Stomach (tissue), 4 donors: ENCODE results near the gene IGDCC3.

Experiments used
- POLR2A ChIP-seq, 4 donors: fragments of 450-650 bp; IDR thresholded peaks; one replicate each; pipeline ENCODE4 v1.6.1; 2016; ENCODE audit warnings: antibody characterized with exemption in 4 of 4, control low read depth in 2 of 4, mild to moderate bottlenecking in 1 of 4, moderate library complexity in 1 of 4
- TF ChIP-seq, protein P1 (sequence below), 7 experiments: fragments of 450-650 bp in 4 of 7; fragments of 200-600 bp in 3 of 7; sonication (generic) in 3 of 7; IDR thresholded peaks; one replicate each; pipeline ENCODE4 v1.5.1; 2016 to 2019; ENCODE audit warnings: antibody characterized with exemption in 7 of 7, control low read depth in 2 of 7, mild to moderate bottlenecking in 1 of 7

DNA sequence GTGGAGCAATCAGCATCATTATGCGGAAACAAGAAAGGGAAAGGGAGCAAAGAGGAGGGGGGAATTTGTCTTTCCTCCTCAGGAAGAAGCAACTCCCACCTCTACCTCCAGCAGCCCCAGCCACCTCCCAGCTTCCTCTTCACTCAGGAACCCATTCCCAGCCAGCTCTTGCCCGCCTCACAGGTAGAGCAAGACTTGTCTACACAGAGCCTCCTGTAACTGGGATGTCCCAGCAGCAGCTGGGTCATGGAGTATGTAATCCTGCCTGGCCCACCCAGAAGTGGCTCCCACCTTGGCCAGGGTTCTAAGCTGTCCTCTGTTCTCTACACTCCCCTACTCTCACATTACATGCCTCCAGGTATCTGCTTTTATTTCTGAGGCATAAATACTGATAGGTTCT lies 14.0 kb downstream of the IGDCC3 start:
- TF ChIP-seq, protein P1, sequence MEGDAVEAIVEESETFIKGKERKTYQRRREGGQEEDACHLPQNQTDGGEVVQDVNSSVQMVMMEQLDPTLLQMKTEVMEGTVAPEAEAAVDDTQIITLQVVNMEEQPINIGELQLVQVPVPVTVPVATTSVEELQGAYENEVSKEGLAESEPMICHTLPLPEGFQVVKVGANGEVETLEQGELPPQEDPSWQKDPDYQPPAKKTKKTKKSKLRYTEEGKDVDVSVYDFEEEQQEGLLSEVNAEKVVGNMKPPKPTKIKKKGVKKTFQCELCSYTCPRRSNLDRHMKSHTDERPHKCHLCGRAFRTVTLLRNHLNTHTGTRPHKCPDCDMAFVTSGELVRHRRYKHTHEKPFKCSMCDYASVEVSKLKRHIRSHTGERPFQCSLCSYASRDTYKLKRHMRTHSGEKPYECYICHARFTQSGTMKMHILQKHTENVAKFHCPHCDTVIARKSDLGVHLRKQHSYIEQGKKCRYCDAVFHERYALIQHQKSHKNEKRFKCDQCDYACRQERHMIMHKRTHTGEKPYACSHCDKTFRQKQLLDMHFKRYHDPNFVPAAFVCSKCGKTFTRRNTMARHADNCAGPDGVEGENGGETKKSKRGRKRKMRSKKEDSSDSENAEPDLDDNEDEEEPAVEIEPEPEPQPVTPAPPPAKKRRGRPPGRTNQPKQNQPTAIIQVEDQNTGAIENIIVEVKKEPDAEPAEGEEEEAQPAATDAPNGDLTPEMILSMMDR (IDR thresholded peaks at IDR 0.05), result no peak
- no peak for TF ChIP-seq POLR2A (IDR thresholded peaks at IDR 0.05)
